Panc1 (cell line): ENCODE measurements around the gene CD38. TPM values are rescaled to one million over a fixed set of nuclear protein-coding genes. Genes with fewer than 3 reads are reported as not detected.
"Not testable (repeated sequence)": the region's sequence is repeated elsewhere in the genome, so short reads cannot be mapped to it uniquely, and the experiment has no call there.

Experiments used
- ATAC-seq: fragments of 200-7000 bp; cut with Tn5 transposase; 2 replicates; pipeline ENCODE4 v1.9.1; 2020; ENCODE audit warnings: mild to moderate bottlenecking, moderate library complexity
- BruUV-seq: library from RNA; stranded (reverse); fragments of 400-500 nt; replicated peaks from 2 replicates; lab custom pipeline; 2021; lab: Mats Ljungman, UMichigan
- CTCF ChIA-PET: fragments of 300-600 bp; sonication (Branson Sonifier 250); formaldehyde crosslinking; loops from one replicate; lab custom pipeline; 2022; ENCODE audit warnings: antibody characterized with exemption; lab: Charles Lee
- POLR2A ChIA-PET: fragments of 300-600 bp; sonication (Branson Sonifier 250); formaldehyde crosslinking; loops from one replicate; lab custom pipeline; 2022; ENCODE audit warnings: antibody characterized with exemption; lab: Charles Lee
- DNase-seq: peaks from one replicate; pipeline ENCODE4 v3.0.0-alpha.2; 2010; ENCODE audit warnings: low read depth, low spot score
- H3K27ac ChIP-seq: 2 replicates; pipeline ENCODE4 v1.5.1; 2011; ENCODE audit warnings: mild to moderate bottlenecking, low read length, inconsistent platforms
- H3K27me3 ChIP-seq: fragments of 200-500 bp; sonication (Bioruptor generic); 2 replicates; pipeline ENCODE4 v1.6.0; 2014; ENCODE audit warnings: low read length, inconsistent platforms; ENCODE audit not compliant: control insufficient read depth, insufficient read depth
- H3K36me3 ChIP-seq: fragments of 200-500 bp; sonication (Bioruptor generic); 2 replicates; pipeline ENCODE4 v1.5.1; 2014; ENCODE audit warnings: inconsistent platforms, mild to moderate bottlenecking, low read length, moderate library complexity; ENCODE audit not compliant: control insufficient read depth, insufficient read depth
- H3K4me1 ChIP-seq: 2 replicates; pipeline ENCODE4 v1.5.1; 2011; ENCODE audit warnings: inconsistent platforms, mild to moderate bottlenecking, low read length, moderate library complexity; ENCODE audit not compliant: control insufficient read depth, insufficient read depth
- H3K4me3 ChIP-seq, 2 experiments: 2 replicates each; pipeline ENCODE4 v1.5.1; 2011 to 2012; ENCODE audit warnings: low read depth in 2 of 2, low read length in 2 of 2, mild to moderate bottlenecking in 2 of 2, inconsistent platforms in 1 of 2, moderate library complexity in 1 of 2
- H3K9me3 ChIP-seq: fragments of 200-500 bp; sonication (Bioruptor generic); 2 replicates; pipeline ENCODE4 v1.5.1; 2014; ENCODE audit warnings: low read depth, mild to moderate bottlenecking, inconsistent platforms, low read length, moderate library complexity; ENCODE audit not compliant: control insufficient read depth, insufficient read depth
- POLR2AphosphoS5 ChIP-seq: IDR thresholded peaks from 2 replicates; pipeline ENCODE4 v1.6.1; 2012; ENCODE audit warnings: mild to moderate bottlenecking, low read depth, low read length, moderate library complexity
- SIN3A ChIP-seq: IDR thresholded peaks from 2 replicates; pipeline ENCODE4 v1.6.1; 2012; ENCODE audit warnings: low read depth, mild to moderate bottlenecking, low read length, moderate library complexity, borderline replicate concordance; ENCODE audit not compliant: insufficient read depth
- TCF7L2 ChIP-seq: IDR thresholded peaks from 2 replicates; pipeline ENCODE4 v1.6.1; 2011; ENCODE audit warnings: mild to moderate bottlenecking, low read depth, low read length, inconsistent platforms
- in situ Hi-C: cut with HindIII; loops from 2 replicates; pipeline ENCODE4 v1.10.0; 2016; ENCODE audit warnings: low sequenced_read_pairs, low pct_unique_long_range_greater_than_20kb
- intact Hi-C: fragments of 100-400 bp; cut with micrococcal nuclease; formaldehyde crosslinking; loops from one replicate; pipeline ENCODE4 v1.10.0; 2022; ENCODE audit not compliant: unreplicated experiment
- total RNA-seq: library from RNA; stranded (reverse); gene quantifications from one replicate; pipeline ENCODE4 v1.2.1, GENCODE V29; 2021; ENCODE audit not compliant: unreplicated experiment
- TF ChIP-seq, protein P1 (sequence below): fragments of 450-650 bp; IDR thresholded peaks from 2 replicates; pipeline ENCODE4 v1.5.1; 2017; ENCODE audit warnings: mild to moderate bottlenecking
- TF ChIP-seq, protein P2 (sequence below), 2 experiments: IDR thresholded peaks; 2 replicates each; pipeline ENCODE4 v1.6.1; 2011 to 2012; ENCODE audit warnings: low read depth in 2 of 2, control low read depth in 1 of 2, low read length in 1 of 2, mild to moderate bottlenecking in 1 of 2, moderate library complexity in 1 of 2; ENCODE audit not compliant: insufficient read depth in 1 of 2

Gene CD38
- total RNA-seq, 1 experiment from 2014 or later = 0.15 TPM

DNA sequence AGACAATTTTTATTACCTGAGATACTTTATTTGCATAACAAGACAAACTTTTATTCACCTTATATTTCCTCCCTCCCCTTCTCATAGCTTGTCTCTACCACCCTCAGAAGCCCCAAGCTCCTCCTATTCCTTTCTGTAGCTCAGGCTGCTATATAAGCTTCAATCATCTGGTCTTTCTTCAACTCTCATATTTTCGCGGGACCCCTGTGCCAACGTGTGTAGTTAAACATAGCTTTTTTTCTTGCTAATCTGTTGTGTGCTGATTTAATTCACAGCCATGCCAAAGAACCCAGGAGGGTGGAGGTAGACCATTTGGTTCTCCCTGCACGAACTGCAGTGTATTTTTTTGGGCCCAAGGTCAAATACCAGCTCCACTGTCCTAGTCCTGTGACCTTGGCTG is 21.1 kb upstream of the CD38 start:
- ATAC-seq (no peak), DNase-seq (no peak)
- TF ChIP-seq, protein P1, sequence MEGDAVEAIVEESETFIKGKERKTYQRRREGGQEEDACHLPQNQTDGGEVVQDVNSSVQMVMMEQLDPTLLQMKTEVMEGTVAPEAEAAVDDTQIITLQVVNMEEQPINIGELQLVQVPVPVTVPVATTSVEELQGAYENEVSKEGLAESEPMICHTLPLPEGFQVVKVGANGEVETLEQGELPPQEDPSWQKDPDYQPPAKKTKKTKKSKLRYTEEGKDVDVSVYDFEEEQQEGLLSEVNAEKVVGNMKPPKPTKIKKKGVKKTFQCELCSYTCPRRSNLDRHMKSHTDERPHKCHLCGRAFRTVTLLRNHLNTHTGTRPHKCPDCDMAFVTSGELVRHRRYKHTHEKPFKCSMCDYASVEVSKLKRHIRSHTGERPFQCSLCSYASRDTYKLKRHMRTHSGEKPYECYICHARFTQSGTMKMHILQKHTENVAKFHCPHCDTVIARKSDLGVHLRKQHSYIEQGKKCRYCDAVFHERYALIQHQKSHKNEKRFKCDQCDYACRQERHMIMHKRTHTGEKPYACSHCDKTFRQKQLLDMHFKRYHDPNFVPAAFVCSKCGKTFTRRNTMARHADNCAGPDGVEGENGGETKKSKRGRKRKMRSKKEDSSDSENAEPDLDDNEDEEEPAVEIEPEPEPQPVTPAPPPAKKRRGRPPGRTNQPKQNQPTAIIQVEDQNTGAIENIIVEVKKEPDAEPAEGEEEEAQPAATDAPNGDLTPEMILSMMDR = no peak
- no peak for TF ChIP-seq POLR2AphosphoS5
- TF ChIP-seq TCF7L2 = no peak
- TF ChIP-seq SIN3A = no peak
- TF ChIP-seq, protein P2, sequence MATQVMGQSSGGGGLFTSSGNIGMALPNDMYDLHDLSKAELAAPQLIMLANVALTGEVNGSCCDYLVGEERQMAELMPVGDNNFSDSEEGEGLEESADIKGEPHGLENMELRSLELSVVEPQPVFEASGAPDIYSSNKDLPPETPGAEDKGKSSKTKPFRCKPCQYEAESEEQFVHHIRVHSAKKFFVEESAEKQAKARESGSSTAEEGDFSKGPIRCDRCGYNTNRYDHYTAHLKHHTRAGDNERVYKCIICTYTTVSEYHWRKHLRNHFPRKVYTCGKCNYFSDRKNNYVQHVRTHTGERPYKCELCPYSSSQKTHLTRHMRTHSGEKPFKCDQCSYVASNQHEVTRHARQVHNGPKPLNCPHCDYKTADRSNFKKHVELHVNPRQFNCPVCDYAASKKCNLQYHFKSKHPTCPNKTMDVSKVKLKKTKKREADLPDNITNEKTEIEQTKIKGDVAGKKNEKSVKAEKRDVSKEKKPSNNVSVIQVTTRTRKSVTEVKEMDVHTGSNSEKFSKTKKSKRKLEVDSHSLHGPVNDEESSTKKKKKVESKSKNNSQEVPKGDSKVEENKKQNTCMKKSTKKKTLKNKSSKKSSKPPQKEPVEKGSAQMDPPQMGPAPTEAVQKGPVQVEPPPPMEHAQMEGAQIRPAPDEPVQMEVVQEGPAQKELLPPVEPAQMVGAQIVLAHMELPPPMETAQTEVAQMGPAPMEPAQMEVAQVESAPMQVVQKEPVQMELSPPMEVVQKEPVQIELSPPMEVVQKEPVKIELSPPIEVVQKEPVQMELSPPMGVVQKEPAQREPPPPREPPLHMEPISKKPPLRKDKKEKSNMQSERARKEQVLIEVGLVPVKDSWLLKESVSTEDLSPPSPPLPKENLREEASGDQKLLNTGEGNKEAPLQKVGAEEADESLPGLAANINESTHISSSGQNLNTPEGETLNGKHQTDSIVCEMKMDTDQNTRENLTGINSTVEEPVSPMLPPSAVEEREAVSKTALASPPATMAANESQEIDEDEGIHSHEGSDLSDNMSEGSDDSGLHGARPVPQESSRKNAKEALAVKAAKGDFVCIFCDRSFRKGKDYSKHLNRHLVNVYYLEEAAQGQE (IDR thresholded peaks at IDR 0.05; ENCODE audit: insufficient read depth in 1 of 2, low read depth in 2 of 2, low read length in 1 of 2) = no peak
- Histone ChIP-seq H3K27me3 (peaks cover 2% of the 10 kb centered on the region; the same call in 1 of the 2 replicates), H3K4me3 (no peak overlapping the region), H3K4me1 (no peaks in the 10 kb centered on the region), H3K9me3 (no peaks in the 10 kb centered on the region), H3K36me3 (no peaks in the 10 kb centered on the region), H3K27ac (no peak overlapping the region)
- intact Hi-C loops = no loop called here
- in situ Hi-C loops = no loop called here
- no TSS peak for BruUV-seq
- ChIA-PET CTCF (no interaction called here), POLR2A (no interaction called here)

DNA sequence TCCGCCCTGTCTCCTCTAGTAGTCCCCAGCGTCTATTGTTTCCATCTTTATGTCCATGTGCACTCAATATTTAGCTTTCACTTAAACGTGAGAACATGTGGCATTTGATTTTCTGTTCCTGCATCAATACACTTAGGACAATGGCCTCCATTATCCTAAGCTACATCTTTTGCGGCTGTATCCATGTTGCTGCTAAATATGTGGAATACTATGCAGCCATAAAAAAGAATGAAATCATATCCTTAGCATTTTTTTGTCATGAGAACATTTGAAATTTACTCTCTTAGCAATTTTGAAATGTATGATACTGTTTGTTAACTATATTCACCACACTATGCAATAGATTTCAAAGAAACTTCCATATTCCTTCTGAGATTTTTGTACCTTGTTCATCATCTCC is 19.8 kb upstream of the CD38 start:
- in situ Hi-C loops = no loop called here
- ChIA-PET POLR2A (no interaction called here), CTCF (no interaction called here)
- TF ChIP-seq, protein P1 = no peak
- TF ChIP-seq, protein P2 (IDR thresholded peaks at IDR 0.05; ENCODE audit: insufficient read depth in 1 of 2, low read depth in 2 of 2, low read length in 1 of 2) = no peak
- TF ChIP-seq POLR2AphosphoS5 (no peak), SIN3A (no peak), TCF7L2 (no peak)
- Histone ChIP-seq H3K4me3 (no peak overlapping the region), H3K27me3 (peaks cover 2% of the 10 kb centered on the region; the same call in 1 of the 2 replicates), H3K27ac (no peak overlapping the region), H3K4me1 (no peaks in the 10 kb centered on the region), H3K9me3 (no peaks in the 10 kb centered on the region), H3K36me3 (no peaks in the 10 kb centered on the region)
- no peak for DNase-seq
- BruUV-seq = no TSS peak
- no peak for ATAC-seq
- intact Hi-C loops = no loop called here

DNA sequence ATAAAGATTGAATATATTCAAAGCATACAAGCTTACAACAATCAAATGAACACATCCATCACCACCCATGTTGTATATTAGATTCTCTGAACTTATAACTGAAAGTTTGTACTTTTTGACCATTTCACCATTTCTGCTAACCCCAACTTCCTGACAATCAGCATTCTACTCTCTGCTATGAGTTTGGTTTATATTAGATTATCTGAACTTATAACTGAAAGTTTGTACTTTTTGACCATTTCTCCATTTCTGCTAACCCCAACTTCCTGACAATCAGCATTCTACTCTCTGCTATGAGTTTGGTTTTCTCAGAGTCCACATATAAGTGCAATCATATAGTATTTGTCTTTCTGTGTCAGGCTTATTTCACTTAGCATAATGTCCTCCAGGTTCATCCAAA is 15.7 kb upstream of the CD38 start:
- CTCF ChIA-PET, ATAC-seq, H3K9me3 ChIP-seq, DNase-seq, intact Hi-C loops, H3K4me1 ChIP-seq, BruUV-seq, in situ Hi-C loops, POLR2A ChIA-PET, H3K4me3 ChIP-seq, H3K36me3 ChIP-seq, H3K27ac ChIP-seq, H3K27me3 ChIP-seq: not testable (repeated sequence)
